ENCODE results near the gene KCNJ9.
"Not testable (repeated sequence)": the region's sequence is repeated elsewhere in the genome, so short reads cannot be mapped to it uniquely, and the experiment has no call there.

The KCNJ9 gene

DNA sequence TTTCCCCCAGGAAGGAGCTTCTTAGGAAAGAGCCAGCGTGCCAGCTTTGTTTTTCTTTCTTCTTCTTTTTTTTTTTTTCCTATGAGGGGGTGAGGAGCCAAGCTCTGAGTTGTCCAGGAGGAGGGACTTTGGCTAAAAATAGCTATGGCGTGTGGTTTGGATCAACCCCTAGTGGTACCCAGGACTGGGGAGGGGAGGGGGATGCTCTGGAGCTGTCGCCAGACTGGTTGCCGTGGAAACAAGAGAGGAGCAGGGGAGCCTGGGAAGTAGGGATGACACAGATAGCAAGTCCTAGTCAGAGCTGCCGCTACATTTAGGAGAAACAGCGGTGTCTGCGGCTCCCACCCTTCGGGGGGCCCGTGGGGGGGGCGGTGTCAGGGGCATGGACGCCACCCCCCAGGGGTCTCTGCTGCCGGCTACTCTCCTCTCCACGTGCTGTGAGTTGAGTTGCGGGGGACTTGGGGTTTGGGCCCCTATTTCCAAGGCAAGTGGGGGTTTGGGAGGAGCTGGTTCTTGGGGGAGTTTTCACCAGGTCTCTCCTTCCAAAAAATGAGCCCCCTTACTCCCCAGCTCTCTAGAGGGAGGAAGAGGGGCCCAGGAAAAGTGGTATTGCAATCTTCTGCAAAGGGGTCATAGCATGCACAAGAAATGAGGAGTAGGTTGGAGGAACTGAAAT is at the start of gene KCNJ9:
Gene KCNJ9, plus strand, starts transcription at position 278 of the 676 bp plus-strand sequence. CDS start 2,493 bp downstream, outside the sequence.
- DNase-seq (ENCODE audit: low spot score): peak; percentile 51

DNA sequence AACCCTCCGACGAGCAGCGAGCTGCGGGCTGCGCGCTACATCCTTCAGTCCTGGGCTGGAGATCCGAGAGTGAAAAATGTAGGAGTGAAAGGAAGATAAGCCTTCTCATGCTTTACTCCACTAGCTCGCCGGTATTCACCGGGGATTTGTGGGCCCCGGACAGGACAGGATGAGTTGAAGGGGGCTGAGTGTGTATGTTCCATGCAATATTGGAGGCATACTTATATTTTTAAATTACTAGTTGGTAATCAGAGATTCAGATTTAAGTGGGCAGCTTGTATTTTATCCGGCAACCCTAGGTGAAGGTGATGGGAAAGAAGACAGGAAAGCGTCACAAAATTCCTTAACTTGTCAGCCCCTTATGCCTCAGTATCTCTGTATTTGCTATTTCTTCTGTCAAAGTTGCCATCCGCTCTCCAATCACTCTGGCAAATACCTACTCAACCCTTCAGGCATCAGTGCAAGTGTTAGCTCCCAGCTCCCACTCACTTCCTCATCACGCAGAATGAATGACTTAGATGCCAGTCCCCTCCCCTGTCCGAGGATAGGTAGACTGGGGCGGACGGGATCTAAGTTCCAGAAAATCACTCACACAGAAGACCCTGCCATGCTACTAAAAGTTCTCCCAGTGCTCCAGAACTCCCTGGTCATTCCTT is 49.0 kb upstream of the KCNJ9 start:
- peak; percentile 33 for DNase-seq (ENCODE audit: low spot score)

DNA sequence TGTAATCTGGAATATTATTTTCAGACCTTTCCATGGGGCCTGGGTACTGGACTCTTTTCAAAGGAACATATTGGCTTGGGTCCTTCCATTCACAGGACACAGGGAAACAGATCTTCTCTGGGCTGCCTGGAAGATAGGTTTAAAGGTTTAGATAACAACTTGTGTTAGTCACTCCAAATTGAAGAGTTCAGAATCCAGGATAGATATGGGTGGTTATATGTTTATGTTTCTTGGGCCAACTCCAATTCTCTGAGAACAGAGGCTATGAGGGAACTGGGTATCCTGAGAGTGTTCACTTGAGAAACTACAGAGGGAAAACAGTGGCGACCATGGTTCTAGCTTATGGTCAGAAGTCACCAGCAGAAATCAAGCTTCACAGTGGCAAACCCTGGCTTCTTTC is 40.9 kb upstream of the KCNJ9 start:
- no peak for DNase-seq (ENCODE audit: low spot score)

DNA sequence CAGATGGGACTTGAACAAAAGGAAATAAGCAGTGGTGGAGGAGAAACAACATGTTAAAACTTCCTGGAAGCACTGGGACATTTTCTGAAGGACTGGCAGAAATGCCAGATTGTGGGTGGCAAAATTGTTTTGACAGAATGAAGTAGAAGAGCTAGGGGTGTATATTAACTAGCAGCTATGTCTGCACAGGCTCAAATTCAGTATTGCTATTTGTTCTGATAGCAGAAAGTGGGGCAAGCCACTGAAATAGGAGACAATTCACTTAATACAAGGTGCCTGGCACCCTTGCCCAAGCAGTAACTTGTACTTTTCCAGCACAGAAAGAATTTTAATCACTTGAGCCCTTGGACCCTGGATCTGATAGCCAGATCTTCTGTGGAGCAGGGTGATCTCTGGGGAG is 37.8 kb upstream of the KCNJ9 start:
- no peak for DNase-seq (ENCODE audit: low spot score)

DNA sequence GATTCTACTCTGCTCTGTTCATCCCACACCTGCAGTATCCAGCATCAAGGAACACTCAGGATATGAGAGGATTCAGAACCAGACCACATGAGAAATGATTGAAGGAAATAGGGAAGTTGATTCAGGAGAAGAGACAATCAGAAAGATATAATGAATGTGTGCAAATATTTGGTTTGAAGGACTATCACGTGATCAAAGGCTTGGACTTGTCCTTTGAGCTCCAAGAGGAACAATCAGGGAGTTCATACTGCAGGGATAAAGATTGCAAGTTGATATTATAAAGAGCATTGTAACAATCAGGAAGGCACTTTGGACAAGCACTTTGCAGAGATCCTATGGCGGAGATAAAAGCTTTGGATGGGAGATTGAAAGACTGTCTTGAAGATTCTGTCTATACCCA is 35.7 kb upstream of the KCNJ9 start:
- no peak for DNase-seq (ENCODE audit: low spot score)

DNA sequence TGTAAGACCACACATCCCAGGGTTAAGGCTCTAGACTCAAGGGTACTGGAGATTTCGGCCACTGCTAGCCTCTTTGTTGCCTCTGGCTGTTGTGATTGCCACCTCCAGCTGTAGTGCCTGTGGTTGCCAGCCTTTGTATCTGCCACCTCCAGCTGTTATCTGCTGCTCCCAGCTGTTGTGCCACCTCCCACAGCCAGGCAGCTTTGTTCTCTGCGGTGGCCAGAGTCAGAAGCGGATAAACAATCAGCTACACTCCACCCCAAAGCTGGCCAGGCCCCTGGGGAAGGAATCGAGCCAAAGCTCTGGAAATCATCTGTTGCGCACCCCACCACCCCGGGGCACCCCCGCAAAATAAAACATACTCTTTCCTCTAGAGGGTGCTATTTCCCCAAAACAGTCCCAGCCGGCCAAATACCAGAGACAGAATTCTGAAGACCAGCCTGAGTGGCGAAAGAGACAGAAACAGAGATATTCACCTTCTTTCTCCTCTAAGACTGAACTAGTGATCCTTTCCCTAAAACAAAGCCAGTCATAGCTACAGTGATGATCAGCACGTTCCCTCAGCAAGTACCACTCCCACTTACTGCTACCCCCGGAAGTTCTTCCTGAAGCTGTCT is 34.7 kb upstream of the KCNJ9 start:
- peak; percentile 85 for DNase-seq (ENCODE audit: low spot score)

DNA sequence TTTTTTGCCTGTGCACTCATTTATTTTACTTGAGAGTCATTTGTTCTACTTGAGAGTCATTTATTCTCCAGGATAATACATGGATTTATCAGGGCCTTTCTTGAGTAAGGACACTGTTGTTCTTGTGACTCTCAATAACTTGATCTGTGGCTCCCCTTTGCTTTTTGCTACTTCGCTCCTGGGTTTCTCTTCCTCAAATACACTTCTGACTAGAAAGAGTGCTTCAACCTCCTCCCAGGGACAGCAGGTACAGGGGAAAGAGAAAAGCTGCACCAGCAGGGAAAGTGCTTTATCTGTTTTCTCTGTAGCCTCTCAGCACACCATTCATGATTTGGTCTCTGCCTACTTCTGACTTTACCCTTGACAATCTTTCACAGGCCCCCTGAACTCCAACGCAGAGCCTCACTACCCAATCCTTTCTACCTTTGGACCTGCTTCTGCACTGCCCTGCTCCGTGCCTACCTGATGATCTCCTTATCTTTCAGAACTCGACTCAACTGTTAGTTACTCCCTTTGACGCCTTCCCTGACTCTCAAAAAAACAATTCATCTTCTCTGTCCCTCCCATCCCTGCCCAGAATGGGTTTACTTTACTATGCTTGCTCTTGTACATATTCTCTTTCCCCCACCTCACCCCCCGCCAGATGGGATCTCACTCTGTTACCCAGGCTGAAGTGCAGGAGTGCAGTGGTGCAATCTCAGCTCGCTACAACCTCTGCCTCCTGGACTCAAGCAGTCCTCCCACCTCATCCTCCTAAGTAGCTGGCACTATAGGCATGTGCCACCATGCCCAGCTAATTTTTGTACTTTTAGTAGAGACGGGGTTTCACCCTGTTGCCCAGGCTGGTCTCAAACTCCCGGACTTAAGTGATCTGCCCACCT is 34.0 kb upstream of the KCNJ9 start:
- DNase-seq (ENCODE audit: low spot score): no peak

DNA sequence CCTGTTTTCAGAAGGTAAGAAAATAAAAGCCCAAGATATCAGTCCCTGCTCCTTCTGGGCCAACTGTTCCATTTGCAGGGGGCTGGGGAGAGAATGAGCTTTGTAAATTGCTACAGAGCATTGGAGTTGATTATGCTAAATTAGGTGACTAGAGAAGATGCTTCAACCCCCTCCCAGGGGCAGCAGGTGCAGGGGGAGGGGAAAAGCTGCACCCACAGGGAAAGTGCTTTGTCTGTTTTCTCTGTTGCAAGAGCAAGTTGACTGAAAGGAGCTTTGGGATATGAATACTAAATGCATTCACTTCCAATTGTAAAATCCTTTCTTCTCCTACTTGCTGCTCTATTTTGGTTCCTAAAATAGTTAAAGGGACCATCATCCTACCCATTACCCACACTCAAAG is 33.0 kb upstream of the KCNJ9 start:
- no peak for DNase-seq (ENCODE audit: low spot score)

DNA sequence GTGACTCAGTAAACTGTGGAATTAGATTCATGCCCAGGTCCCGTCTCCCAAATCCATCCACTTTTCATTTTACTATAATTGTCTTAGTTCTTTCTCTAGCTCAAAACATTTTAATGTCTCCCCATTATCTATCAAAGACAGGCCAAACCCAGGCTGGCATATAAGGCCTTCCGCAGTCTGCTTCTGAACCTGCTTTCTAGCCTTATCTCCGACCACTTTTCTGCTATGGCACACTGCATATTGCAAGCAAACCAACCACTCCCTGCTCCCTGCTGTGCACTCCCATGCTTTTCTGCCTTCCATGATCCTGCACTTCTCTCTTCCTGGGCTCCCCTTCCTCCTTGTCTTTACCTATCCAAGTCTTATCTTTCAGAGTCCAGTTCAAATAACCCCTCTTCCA is 32.2 kb upstream of the KCNJ9 start:
- no peak for DNase-seq (ENCODE audit: low spot score)

DNA sequence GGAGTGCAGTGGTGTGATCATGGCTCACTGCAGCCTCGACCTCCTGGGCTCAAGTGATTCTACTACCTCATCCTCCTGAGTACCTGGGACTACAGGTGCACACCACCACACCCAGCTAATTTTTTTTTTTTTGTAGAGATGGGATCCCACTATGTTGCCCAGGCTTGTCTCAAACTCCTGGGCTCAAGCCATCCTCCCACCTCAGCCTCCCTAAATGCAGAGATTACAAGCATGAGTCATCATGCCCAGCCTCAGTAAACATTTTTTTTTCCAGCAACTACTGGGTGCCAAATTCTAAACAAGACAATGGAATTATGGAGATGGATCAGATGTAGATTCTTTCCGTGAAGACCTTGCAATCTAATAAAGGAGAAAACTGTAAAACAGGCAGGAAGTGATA is 31.2 kb upstream of the KCNJ9 start:
- DNase-seq (ENCODE audit: low spot score): not testable (repeated sequence)

DNA sequence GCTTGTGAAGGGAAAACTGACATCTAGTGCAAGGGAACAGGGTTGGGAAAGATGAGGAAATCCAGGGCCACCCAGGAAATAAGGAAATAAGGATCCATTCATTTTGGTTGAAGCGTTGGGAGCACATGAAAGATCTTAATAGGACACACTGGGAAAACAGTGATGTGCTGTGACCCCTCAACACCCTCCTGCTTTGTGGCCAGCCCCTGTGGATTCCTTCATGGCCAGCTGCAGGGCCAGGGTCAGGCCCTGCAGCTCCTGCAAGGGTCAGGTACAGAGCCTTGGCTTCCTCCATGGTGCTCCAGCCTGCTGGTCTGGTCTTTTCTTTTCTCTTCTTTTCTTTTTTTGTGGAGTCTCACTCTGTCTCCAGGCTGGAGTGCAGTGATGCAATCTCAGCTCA is 30.7 kb upstream of the KCNJ9 start:
- DNase-seq (ENCODE audit: low spot score): no peak

DNA sequence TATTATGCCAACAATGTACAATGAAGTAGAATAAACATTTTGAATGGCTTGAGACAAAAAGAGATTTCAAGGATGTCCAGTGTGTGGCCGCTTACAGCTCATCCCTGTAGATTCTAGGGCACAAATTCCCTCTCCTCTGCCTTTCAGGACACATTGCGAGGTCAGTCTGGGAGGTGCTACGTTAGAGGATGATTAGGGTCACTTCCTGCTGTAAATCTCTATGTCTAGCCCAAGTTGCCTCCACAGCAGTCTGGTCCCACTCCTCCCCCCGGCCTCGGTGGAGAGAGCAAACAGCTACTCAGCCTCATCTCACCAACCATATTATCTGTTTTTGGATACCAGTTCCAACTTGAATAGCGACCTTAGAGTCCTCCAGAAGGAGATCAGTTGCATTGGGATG is 28.4 kb upstream of the KCNJ9 start:
- DNase-seq (ENCODE audit: low spot score): no peak

DNA sequence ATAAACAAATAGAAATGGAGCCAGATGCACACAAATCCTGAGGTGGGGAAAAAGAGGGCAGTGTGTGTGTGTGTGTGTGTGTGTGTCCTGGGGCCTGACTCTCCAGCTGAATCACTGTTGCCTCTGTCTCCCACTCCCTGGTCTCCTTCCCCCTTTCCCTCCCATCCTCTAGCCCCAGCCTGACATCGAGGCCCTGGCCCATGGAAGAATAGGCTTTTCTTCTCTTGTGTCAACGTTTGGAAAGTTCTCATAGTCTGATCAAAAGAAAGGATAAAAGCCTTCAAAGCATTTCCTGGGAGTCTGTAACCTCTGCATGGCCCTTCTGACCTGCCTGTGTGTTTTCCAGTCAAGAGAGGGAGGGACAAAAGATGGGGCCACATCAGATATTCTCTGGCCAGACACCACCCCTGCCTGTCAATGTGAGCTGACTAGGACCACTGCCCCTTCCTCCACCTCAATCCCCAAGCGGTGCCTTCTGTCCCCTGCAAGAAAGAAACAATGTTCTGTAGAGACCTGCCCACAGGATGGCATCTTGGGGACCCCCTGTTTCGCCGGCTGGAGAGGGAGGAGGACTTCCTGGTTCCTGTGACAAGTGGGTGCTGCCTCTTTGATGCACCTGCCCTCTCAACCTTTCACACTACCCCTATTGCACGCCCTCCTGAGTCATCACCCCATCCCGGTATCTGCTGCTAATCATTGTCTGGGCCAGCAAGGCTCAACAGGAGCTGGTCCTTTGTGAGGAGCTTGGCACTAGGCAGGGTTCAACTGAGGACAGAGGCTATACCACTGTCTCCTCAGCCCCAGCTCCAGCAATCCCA is 27.6 kb upstream of the KCNJ9 start:
- no peak for DNase-seq (ENCODE audit: low spot score)

DNA sequence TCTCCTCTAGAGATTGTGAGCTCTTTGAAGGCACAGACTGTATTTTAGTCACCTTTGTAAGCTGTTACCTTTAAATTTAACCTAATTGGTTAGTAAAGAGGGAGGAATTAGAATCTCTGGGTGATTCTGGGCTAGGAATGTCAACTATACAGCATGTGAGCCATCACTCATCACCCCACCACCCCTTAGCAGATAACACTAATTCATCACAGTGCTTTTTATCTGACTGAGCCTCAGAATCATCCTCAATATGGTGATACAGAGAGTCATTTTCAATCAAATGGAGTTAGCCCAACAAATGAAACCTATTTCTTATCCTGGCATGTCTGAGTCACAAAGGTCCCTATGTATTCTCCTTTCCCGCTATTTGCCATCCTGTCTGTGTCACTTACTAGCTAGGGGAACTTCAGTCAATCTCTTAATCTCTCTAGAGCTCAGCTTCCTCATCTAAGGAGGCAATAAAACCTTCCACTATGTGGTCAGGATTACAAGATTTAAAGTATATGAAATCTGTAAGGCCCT is 24.6 kb upstream of the KCNJ9 start:
- no peak for DNase-seq (ENCODE audit: low spot score)

DNA sequence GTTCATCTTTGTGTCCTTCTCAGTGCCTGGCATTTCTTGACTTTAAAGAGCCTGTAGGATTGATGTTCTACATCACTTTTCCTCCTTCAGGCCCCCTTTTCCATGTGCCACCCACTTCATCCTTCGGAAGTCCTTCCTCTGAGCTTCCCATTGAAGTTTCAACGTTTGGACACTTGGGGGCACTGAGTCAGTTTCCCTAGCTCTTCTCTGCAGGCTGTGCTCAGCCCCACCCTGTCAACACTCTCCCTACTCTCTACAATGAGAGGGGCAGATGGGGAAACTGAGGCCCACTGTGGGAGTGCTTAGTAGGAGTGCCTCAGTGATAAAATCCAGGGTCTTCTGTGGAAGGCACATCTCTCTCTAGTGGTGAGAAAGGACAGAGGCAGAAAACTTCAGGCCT is 23.3 kb upstream of the KCNJ9 start:
- peak; percentile 49 for DNase-seq (ENCODE audit: low spot score)

DNA sequence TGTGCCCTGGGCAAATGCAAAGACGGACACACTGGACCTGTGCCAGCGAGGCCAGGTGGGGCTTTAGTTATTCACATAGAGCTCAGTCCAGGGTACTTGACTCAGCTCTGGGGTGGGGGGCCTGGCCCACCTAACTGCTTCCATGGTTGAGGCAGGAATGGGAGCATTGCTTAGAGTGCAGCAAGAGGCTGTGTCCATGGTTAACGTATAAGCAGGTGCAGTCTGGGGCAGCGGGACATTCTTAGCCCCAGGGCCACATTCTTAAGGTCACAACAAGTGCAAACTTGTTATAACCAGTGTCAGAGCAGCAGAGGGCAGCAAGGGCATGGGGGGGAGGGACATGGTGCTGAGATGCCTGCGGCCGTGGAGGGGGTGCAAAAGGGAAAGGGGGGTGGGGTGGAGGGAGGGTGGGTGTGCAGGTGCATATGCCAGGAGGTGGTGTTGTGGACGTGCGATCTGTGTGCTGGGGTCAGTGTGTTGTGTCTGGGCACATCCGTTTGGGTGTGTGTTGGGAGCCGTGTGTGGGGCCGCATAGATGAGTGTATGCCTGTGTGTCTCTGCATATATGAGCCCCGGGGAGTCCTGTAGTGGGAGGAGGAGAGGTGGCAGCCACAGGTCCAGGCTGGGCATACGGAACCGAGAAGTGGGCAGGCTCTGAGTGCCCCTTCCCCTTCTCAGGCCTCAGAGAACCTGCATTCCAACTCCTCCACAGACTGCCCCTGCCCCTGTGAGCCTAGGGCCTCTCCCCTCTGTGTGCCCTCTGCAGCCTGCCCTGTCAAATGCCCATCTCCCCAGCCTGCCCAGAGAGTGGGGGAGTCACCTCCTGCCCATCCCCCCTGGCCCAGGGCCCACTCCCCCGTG is 19.7 kb upstream of the KCNJ9 start:
- no peak for DNase-seq (ENCODE audit: low spot score)

DNA sequence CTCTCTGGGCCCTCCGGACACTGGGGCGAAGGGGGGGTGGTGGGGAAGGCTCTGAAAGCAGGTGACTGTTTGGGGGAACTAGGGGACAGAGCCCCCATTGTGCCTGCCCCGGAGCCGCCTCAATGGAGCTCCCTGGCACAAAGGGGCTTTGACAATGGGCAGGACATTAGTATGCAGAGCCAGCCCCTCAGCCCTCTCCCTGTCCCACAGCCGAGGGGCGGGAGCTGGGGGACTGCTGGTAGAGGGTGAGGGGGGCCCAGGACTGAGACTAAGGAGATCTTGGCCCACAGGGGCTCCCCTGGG is 19.2 kb upstream of the KCNJ9 start:
- DNase-seq (ENCODE audit: low spot score): no peak

DNA sequence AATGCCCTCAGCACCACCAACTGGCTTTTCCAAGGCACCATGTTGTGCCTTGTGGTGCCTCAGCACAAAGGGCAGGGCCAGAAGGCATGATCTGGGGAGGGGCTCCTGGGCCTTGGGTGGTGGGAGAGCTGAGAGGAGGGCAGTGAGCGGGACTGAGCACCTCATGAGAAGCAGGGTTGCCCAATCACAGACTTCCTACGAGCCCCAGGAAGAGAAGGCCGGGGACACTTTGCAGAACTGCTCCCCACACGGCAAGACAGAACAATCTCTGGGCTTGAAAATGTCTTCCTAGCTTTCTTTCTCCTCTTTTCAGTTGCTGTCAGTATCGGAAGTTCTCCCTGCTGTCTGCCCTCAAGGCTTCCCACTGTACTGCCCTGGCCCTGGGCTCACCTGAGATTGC is 18.2 kb upstream of the KCNJ9 start:
- DNase-seq (ENCODE audit: low spot score): no peak

DNA sequence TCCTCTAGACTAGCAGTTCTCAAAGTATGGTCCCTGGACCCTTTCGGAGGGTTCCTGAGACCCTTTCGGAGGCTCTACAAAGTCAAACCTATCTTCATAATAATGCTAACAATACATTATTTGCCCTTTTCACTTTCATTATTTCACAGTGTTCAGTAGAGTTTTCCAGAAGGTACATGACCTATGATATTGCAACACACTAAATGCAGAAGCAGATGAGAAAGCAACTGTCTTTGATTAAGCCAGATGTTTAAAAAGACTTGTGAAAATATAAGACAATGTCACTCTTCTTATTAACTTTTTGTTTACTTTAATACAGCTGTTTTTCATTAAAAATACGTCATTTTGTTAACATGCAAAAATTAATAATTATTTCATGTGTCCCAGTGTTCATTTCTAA is 17.2 kb upstream of the KCNJ9 start:
- no peak for DNase-seq (ENCODE audit: low spot score)

DNA sequence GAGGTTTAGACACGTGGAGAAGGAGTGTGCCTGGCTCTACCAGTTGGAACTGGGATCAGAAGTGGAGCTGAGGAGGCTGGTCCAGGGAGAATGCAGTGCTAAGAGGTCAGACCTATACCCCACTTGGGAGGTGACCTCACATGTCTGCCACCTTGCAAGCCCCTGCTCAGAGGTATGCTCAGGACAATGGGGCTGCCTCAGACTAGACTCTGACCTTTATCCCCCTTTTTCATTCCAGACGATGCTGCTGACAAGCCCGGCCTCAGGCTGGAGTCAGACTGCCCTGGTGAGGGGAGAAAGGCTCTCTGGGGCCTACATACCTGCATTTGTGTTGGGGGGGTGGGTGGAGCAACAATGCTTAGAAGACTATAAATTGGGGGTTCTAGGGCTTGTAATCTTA is 16.6 kb upstream of the KCNJ9 start:
- no peak for DNase-seq (ENCODE audit: low spot score)
